ENCODE results near the gene SLC49A3. TPM values are rescaled to one million over a fixed set of nuclear protein-coding genes. Genes with fewer than 3 reads are reported as not detected.

SLC49A3 gene
- total RNA-seq, 1 experiment from 2014 or later = 8.1 TPM

DNA sequence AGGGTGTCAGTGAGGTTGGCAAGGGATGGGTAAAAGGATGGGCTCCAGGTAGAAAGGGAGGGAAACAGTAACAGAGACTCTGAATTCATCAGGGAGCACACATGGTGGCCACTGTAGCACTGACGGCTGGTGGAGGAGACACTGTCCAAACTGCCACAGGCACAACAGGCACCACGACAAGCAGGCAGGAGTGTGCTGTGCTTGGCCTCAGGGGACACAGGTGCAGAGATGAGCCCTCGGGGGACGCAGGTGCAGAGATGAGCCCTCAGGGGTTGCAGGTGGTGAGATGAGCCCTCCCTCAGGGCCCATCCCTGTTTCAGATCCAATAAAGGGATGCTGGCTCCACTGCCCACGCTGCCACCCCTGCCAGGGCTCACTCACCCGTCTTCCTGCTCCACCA is 56.0 kb downstream of the SLC49A3 start:
- H3K36me3 ChIP-seq (ENCODE audit: low read depth) = no peaks in the 10 kb centered on the region
- no peak overlapping the region for H3K27ac ChIP-seq
- H2AFZ ChIP-seq = no peak overlapping the region
- DNase-seq = no peak
- H3K4me3 ChIP-seq = no peak overlapping the region
- intact Hi-C loops (cut with micrococcal nuclease; ENCODE audit: unreplicated experiment) = no loop called here
- H3K4me1 ChIP-seq (replicated peaks; ENCODE audit: insufficient read depth) = no peaks in the 10 kb centered on the region
- no peak for TF ChIP-seq CTCF (conservative IDR thresholded peaks at IDR 0.05)
- TF ChIP-seq EZH2 (IDR thresholded peaks at IDR 0.05; ENCODE audit: low read depth) = no peak
- CTCF ChIA-PET = no interaction called here
- H3K9me3 ChIP-seq (ENCODE audit: insufficient read depth, low read depth) = no peaks in the 10 kb centered on the region
- no peaks in the 10 kb centered on the region for H3K79me2 ChIP-seq (ENCODE audit: low read depth)
- H3K4me2 ChIP-seq = no peak overlapping the region
- POLR2A ChIA-PET (ENCODE audit: unreplicated experiment) = no interaction called here
- H3K9me2 ChIP-seq (ENCODE audit: insufficient read depth) = no peaks in the 10 kb centered on the region
- no TSS peak for BruUV-seq (replicated peaks)
- H4K20me1 ChIP-seq (ENCODE audit: insufficient read depth) = no peaks in the 10 kb centered on the region
- no peaks in the 10 kb centered on the region for H3F3A ChIP-seq (ENCODE audit: insufficient read depth, low read depth)
- H3K27me3 ChIP-seq (ENCODE audit: insufficient read depth, low read depth) = peaks cover 86% of the 10 kb centered on the region

- no peaks in the 10 kb centered on the region for H3K4me1 ChIP-seq (replicated peaks; ENCODE audit: insufficient read depth)
- no peaks in the 10 kb centered on the region for H3K9me3 ChIP-seq (ENCODE audit: insufficient read depth, low read depth)
- H3K36me3 ChIP-seq (ENCODE audit: low read depth) = no peaks in the 10 kb centered on the region
- no peak for DNase-seq
- no peaks in the 10 kb centered on the region for H4K20me1 ChIP-seq (ENCODE audit: insufficient read depth)
- H2AFZ ChIP-seq = no peak overlapping the region
- ChIA-PET POLR2A (ENCODE audit: unreplicated experiment) (no interaction called here), CTCF (no interaction called here)
- H3K79me2 ChIP-seq (ENCODE audit: low read depth) = no peaks in the 10 kb centered on the region
- peaks cover 83% of the 10 kb centered on the region for H3K27me3 ChIP-seq (ENCODE audit: insufficient read depth, low read depth)
- no TSS peak for BruUV-seq (replicated peaks)
- H3K9me2 ChIP-seq (ENCODE audit: insufficient read depth) = no peaks in the 10 kb centered on the region
- no peak overlapping the region for H3K27ac ChIP-seq
- no peak overlapping the region for H3K4me3 ChIP-seq
- intact Hi-C loops (cut with micrococcal nuclease; ENCODE audit: unreplicated experiment) = no loop called here
- H3F3A ChIP-seq (ENCODE audit: insufficient read depth, low read depth) = no peaks in the 10 kb centered on the region
- TF ChIP-seq CTCF (conservative IDR thresholded peaks at IDR 0.05) = no peak
- TF ChIP-seq EZH2 (IDR thresholded peaks at IDR 0.05; ENCODE audit: low read depth) = no peak
- no peak overlapping the region for H3K4me2 ChIP-seq
Observed at GRCh38 chr4:632196-632790, 56.7 kb downstream of the SLC49A3 start.

Other genes starting within 250 kb of the SLC49A3 start
- gene ZNF721, start 190.0 kb downstream of the SLC49A3 start, total RNA-seq (2021) = 18.2 and 25.9 TPM in 2 replicates
- 67.0 and 78.8 TPM in 2 replicates for gene PIGG, start 189.9 kb downstream of the SLC49A3 start, total RNA-seq (2021)
- gene TMEM271, start 112.9 kb downstream of the SLC49A3 start, total RNA-seq (2021) = not detected in 2 replicates
- 5.9 and 8.2 TPM in 2 replicates for gene PDE6B, start 63.6 kb downstream of the SLC49A3 start, total RNA-seq (2021)
- 334 and 417 TPM in 2 replicates for gene ATP5ME, start 14.9 kb downstream of the SLC49A3 start, total RNA-seq (2021)
- gene MYL5, start 14.6 kb downstream of the SLC49A3 start, total RNA-seq (2021) = 29.8 and 47.6 TPM in 2 replicates
- 60.5 and 60.8 TPM in 2 replicates for gene PCGF3, start 16.7 kb upstream of the SLC49A3 start, total RNA-seq (2021)
- gene CPLX1, start 137.0 kb upstream of the SLC49A3 start, total RNA-seq (2021) = 2.2 and 3.9 TPM in 2 replicates
- 114 and 138 TPM in 2 replicates for gene GAK, start 243.2 kb upstream of the SLC49A3 start, total RNA-seq (2021)
- gene TMEM175, start 243.3 kb upstream of the SLC49A3 start, total RNA-seq (2021) = 13.5 and 20.2 TPM in 2 replicates

All from PC-9 (cell line).